HG02759 (cell line): ENCODE results near the gene PVALB.

ENCODE experiments used
- ATAC-seq: cut with Tn5 transposase; IDR thresholded peaks from one replicate; pipeline ENCODE4 v1.9.1; 2021; ENCODE audit warnings: mild to moderate bottlenecking, moderate library complexity; ENCODE audit not compliant: unreplicated experiment

PVALB gene

GRCh38 chr22:36815558-36816338 is 1.1 kb downstream of the PVALB start:
- no peak for ATAC-seq

GRCh38 chr22:36814801-36815200 is 2.0 kb downstream of the PVALB start:
- ATAC-seq = no peak

- no peak for ATAC-seq
Measured at GRCh38 chr22:36811094-36811800, 5.6 kb downstream of the PVALB start.

- ATAC-seq = no peak
Measured at GRCh38 chr22:36809351-36809750, 7.5 kb downstream of the PVALB start.

- ATAC-seq = no peak
Measured at GRCh38 chr22:36808721-36809344, 8.0 kb downstream of the PVALB start.

GRCh38 chr22:36807627-36808026 is 9.2 kb downstream of the PVALB start:
- no peak for ATAC-seq

- ATAC-seq = no peak
Measured at GRCh38 chr22:36806835-36807234, 10.0 kb downstream of the PVALB start.

GRCh38 chr22:36803358-36803757 is 13.5 kb downstream of the PVALB start:
- no peak for ATAC-seq

- ATAC-seq = no peak
Measured at GRCh38 chr22:36798674-36799066, 18.2 kb downstream of the PVALB start.

GRCh38 chr22:36797911-36798673 is 18.7 kb downstream of the PVALB start:
- no peak for ATAC-seq

GRCh38 chr22:36797374-36797773 is 19.5 kb downstream of the PVALB start:
- ATAC-seq = no peak

- no peak for ATAC-seq
Measured at GRCh38 chr22:36796552-36797175, 20.2 kb downstream of the PVALB start.

- ATAC-seq = no peak
Measured at GRCh38 chr22:36795633-36796032, 21.2 kb downstream of the PVALB start.

- ATAC-seq = peak; percentile 69
Measured at GRCh38 chr22:36790648-36791047, 26.2 kb downstream of the PVALB start.

- no peak for ATAC-seq
Measured at GRCh38 chr22:36787204-36787988, 29.4 kb downstream of the PVALB start.

- no peak for ATAC-seq
Measured at GRCh38 chr22:36783743-36784142, 33.1 kb downstream of the PVALB start.

- ATAC-seq = no peak
Measured at GRCh38 chr22:36781656-36782627, 34.9 kb downstream of the PVALB start.

GRCh38 chr22:36778020-36778419 is 38.8 kb downstream of the PVALB start:
- no peak for ATAC-seq

- ATAC-seq = no peak
Measured at GRCh38 chr22:36776722-36777121, 40.1 kb downstream of the PVALB start.
